ENCODE results near the gene TRMT44.

The TRMT44 gene

GRCh38 chr4:8516996-8517550 is 76.5 kb downstream of the TRMT44 start:
- no peak for DNase-seq

DNA sequence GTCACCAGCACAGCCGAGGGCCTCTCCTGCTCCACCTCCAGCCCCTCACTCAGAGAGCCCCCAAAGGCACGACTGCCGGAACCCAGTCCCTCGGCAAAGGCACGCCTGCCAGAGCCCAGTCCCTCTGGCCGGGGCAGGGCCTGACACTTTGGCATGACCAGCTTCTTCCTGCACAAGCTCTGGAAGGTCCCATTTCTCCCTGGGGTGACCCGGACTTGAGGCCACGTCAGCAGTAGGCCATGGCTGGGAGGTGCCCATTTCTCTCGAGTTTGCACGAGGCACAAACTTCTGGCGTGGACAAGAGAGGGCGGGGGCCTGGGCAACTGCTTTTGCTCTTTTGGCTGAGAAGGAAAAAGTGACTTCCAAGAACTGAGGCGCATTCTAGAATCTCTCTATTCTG is 77.4 kb downstream of the TRMT44 start:
- no peak for DNase-seq

DNA sequence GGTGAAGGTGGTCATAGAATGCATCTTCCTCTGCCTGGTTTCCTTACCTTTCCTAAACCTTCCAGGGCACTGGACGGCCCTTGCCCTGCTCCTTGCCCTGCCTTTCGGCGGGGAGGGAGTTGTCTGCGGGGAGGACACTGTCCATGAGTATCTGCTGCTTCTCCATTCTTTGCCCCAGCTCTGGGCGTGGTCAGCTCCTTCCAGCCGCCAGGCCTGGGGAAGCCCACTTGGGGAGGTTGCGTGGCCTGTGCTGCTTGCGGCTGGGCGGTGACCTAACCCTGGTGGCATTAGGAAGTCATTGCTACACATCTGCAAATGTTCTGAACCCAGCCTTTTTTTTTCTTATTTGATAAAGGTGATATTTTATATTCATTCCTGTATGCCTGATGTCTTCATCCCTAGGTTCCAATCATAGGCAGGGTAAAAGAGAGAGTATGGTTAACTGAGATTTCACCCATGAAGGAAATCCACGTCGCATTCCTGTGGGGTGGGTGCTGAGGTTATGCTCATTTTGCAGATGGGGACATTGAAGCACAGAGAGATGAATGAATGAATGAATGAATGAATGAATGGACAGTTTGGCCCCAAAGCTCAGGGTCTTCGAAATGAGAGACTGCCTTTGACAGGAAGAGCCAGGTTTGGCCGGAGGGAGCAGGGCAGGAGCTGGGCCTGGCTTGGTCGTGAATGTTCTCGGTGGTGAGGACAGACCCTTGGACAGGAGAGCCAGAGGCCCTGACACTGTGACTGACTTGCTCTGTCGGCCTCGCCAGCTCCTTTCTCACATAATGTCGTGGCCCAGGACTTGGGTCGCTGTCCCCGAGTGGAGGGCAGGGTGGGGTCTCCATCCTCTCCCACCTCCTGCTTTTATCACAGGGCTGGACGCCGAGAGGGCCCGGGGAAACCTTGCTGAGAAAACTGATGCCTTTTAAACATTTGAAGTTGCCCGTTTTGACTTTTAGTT is 81.9 kb downstream of the TRMT44 start:
- no peak for DNase-seq

- DNase-seq: no peak
Observed at GRCh38 chr4:8523175-8523574, 82.6 kb downstream of the TRMT44 start.

DNA sequence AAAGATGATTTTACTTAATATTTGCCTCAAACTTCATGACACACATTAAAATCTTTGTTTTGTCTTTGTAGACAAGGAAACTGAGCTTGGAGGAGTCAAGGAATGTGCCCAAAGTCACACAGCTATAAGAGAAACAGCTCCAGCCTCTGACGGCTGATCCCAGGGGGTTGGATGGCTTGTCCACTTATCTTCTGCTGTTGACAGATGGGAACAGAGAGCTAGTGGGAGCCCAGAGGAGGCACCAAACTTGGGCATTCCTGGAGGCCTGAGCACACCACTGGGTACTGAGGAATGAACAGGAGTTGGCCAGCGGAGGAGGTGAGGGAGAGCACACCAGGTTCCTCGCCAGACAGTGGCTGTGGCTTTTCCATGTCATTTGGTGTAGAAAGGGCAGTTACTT is 83.2 kb downstream of the TRMT44 start:
- DNase-seq: no peak

GRCh38 chr4:8524595-8525382 is 84.2 kb downstream of the TRMT44 start:
- DNase-seq: no peak

GRCh38 chr4:8525383-8526120 is 85.0 kb downstream of the TRMT44 start:
- DNase-seq: no peak

Data from CD4-positive, alpha-beta T cell treated with Interleukin-17A for 1 hour (primary cell).